ENCODE results near the gene KRT23. TPM values are rescaled to one million over a fixed set of nuclear protein-coding genes. Genes with fewer than 3 reads are reported as not detected.
A peak's percentile ranks its signal among the peaks of the same experiment; 100 is the strongest.

KRT23 gene
- total and polyA plus RNA-seq, 2 of the 13 experiments (the other 11 are each of a cell fraction or from before 2014, with no cell fraction given), result 24.7 to 51.1 TPM

GRCh38 chr17:40909351-40909750 is 28.1 kb downstream of the KRT23 start (continued):
- TF ChIP-seq FOXP1 (IDR thresholded peaks at IDR 0.05), result no peak
- no peak for TF ChIP-seq FOXP1 (CRISPR knock-in tag; IDR thresholded peaks at IDR 0.05)
- TF ChIP-seq CHD2 (IDR thresholded peaks at IDR 0.05; ENCODE audit: low read depth, low read length), result no peak
- TF ChIP-seq SRSF4 (IDR thresholded peaks at IDR 0.05; ENCODE audit: low read depth, low read length, poor library complexity, severe bottlenecking), result no peak
- TF ChIP-seq POLR2AphosphoS2 (IDR thresholded peaks at IDR 0.05; ENCODE audit: low read depth, low read length), result no peak
- TF ChIP-seq ZSCAN22 (CRISPR knock-in tag; IDR thresholded peaks at IDR 0.05), result no peak
- TF ChIP-seq ZNF263 (CRISPR knock-in tag; IDR thresholded peaks at IDR 0.05), result no peak
- TF ChIP-seq SAFB2 (CRISPR knock-in tag; IDR thresholded peaks at IDR 0.05; ENCODE audit: borderline replicate concordance, low read depth), result no peak
- 0 out of 2 replicates have a peak, but pooled peaks have one; percentile 45 for TF ChIP-seq STAT6 (CRISPR knock-in tag; IDR thresholded peaks at IDR 0.05; ENCODE audit: borderline replicate concordance)
- no peak for TF ChIP-seq PHF8 (CRISPR knock-in tag; IDR thresholded peaks at IDR 0.05)
- peak; percentile 74 for TF ChIP-seq ELF3 (CRISPR knock-in tag; IDR thresholded peaks at IDR 0.05)
- no peak for TF ChIP-seq IRF9 (CRISPR knock-in tag; IDR thresholded peaks at IDR 0.05; ENCODE audit: borderline replicate concordance)
- TF ChIP-seq NAIF1 (CRISPR knock-in tag; IDR thresholded peaks at IDR 0.05; ENCODE audit: borderline replicate concordance), result no peak
- no peak for TF ChIP-seq ZNF652 (CRISPR knock-in tag; IDR thresholded peaks at IDR 0.05; ENCODE audit: borderline replicate concordance, low read depth)
- TF ChIP-seq, protein P1, sequence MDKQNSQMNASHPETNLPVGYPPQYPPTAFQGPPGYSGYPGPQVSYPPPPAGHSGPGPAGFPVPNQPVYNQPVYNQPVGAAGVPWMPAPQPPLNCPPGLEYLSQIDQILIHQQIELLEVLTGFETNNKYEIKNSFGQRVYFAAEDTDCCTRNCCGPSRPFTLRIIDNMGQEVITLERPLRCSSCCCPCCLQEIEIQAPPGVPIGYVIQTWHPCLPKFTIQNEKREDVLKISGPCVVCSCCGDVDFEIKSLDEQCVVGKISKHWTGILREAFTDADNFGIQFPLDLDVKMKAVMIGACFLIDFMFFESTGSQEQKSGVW (CRISPR knock-in tag; IDR thresholded peaks at IDR 0.05; ENCODE audit: borderline replicate concordance), result no peak
- TF ChIP-seq, protein P2, sequence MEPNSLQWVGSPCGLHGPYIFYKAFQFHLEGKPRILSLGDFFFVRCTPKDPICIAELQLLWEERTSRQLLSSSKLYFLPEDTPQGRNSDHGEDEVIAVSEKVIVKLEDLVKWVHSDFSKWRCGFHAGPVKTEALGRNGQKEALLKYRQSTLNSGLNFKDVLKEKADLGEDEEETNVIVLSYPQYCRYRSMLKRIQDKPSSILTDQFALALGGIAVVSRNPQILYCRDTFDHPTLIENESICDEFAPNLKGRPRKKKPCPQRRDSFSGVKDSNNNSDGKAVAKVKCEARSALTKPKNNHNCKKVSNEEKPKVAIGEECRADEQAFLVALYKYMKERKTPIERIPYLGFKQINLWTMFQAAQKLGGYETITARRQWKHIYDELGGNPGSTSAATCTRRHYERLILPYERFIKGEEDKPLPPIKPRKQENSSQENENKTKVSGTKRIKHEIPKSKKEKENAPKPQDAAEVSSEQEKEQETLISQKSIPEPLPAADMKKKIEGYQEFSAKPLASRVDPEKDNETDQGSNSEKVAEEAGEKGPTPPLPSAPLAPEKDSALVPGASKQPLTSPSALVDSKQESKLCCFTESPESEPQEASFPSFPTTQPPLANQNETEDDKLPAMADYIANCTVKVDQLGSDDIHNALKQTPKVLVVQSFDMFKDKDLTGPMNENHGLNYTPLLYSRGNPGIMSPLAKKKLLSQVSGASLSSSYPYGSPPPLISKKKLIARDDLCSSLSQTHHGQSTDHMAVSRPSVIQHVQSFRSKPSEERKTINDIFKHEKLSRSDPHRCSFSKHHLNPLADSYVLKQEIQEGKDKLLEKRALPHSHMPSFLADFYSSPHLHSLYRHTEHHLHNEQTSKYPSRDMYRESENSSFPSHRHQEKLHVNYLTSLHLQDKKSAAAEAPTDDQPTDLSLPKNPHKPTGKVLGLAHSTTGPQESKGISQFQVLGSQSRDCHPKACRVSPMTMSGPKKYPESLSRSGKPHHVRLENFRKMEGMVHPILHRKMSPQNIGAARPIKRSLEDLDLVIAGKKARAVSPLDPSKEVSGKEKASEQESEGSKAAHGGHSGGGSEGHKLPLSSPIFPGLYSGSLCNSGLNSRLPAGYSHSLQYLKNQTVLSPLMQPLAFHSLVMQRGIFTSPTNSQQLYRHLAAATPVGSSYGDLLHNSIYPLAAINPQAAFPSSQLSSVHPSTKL (CRISPR knock-in tag; IDR thresholded peaks at IDR 0.05), result peak; percentile 49
- TF ChIP-seq ARNT2 (CRISPR knock-in tag; IDR thresholded peaks at IDR 0.05; ENCODE audit: low read depth), result no peak
- TF ChIP-seq XRCC5 (optimal IDR thresholded peaks at IDR 0.05; ENCODE audit: low read length), result no peak
- TF ChIP-seq ZNF274 (CRISPR knock-in tag; IDR thresholded peaks at IDR 0.05), result no peak
- TF ChIP-seq ZNF230 (CRISPR knock-in tag; IDR thresholded peaks at IDR 0.05), result no peak
